ENCODE measurements around the gene GNGT1.

GNGT1 gene

GRCh38 chr7:93890464-93891068, 15.8 kb upstream of the GNGT1 start, which contains the start of gene TFPI2:
TFPI2 (minus strand) TSS chr7:93890753; CDS start chr7:93890678, 75 bp downstream.
- no peak for TF ChIP-seq GATA3 (IDR thresholded peaks at IDR 0.05; ENCODE audit: low read depth, low read length)
- TF ChIP-seq GATA2 (IDR thresholded peaks at IDR 0.05; ENCODE audit: low read depth, low read length), result no peak; the same call in 1 of the 2 replicates

- no peak for TF ChIP-seq GATA2 (IDR thresholded peaks at IDR 0.05; ENCODE audit: low read depth, low read length)
- no peak for TF ChIP-seq GATA3 (IDR thresholded peaks at IDR 0.05; ENCODE audit: low read depth, low read length)
Observed at GRCh38 chr7:93894426-93894825, 11.9 kb upstream of the GNGT1 start.

DNA sequence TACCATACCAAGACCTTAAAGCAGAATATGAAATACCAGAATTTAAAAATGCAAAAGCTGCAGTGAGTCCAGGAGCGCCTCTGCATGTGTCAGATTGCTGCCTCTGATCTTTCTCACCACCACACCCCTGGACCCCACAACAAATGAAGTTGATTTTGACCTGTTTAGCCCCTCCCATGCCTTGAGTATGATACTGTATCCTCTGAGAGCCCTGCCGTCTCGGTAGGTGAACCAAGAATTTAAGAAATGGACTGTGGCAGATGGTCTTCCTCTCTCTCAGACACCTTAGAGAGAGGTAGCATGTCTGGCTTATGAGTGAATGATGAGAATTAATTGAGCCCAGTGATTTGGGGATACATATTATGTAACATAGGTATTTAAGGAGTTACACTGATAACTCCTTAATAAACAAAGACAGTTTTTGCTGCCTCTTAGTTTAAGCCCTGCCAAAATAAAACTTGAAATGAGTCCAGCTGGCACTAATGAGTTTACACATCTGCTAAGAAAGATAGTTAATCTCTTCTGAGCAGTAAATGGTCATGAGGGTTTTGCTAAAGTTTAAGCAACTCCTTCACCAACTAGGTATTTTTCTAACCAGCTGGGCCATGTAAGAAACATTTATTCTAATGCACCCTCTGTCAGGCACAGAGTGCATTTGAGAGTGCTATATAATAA, 11.3 kb upstream of the GNGT1 start:
- no peak for TF ChIP-seq GATA2 (IDR thresholded peaks at IDR 0.05; ENCODE audit: low read depth, low read length)
- no peak for TF ChIP-seq GATA3 (IDR thresholded peaks at IDR 0.05; ENCODE audit: low read depth, low read length)

DNA sequence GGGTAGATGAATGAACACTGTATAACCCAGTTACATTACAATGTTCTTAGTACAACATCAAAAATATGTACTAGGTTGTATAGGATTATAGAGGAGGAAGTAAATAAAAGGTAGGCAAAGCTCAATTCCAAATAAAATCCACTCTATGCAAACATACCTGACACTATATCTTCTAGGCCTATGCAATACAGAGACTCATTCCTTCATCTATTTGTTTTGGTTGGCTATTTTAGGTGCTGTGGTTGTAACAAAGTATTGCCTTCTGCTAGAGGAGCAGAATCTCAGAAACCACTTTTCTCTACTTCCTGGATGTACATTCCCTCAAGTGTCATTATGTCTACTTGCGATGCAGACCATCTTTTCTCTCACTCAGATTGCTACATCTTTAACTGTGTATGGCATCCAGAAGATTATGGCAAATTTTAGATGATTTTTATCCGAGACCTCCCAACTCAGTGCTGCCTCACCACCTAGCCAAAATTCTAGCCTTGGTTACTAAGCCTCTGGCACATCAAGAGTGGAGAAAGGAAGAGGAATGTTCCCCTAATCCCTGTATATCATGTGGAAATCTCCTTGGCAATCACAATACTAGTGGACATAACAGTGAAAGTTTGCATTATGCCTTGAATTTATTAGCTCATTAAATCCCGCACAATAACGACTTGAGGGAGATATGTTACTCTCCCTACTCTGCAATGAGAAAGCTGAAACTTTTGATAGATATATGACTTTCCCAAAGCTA, 10.3 kb upstream of the GNGT1 start:
- TF ChIP-seq GATA2 (IDR thresholded peaks at IDR 0.05; ENCODE audit: low read depth, low read length) (no peak), GATA3 (IDR thresholded peaks at IDR 0.05; ENCODE audit: low read depth, low read length) (no peak)

DNA sequence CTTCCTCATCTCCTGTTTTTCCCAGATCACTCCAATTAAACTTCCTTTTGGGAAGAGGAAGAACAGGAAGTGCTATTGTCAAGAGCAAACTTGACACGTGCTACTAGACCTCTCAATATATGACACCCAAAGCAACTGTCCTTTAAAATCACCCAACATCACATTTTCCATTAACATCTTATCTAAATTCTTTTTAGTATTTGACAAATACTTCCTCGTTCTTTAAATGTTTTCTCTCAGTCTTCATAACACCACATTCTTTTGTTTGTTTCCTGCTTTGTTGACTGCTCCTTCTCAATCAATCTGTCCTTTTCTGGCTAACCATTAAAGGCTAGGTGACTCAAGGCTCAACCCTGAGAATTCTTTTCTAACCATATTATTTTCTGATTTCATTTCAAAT, 8.7 kb upstream of the GNGT1 start:
- TF ChIP-seq GATA3 (IDR thresholded peaks at IDR 0.05; ENCODE audit: low read depth, low read length) (no peak), GATA2 (IDR thresholded peaks at IDR 0.05; ENCODE audit: low read depth, low read length) (no peak)

DNA sequence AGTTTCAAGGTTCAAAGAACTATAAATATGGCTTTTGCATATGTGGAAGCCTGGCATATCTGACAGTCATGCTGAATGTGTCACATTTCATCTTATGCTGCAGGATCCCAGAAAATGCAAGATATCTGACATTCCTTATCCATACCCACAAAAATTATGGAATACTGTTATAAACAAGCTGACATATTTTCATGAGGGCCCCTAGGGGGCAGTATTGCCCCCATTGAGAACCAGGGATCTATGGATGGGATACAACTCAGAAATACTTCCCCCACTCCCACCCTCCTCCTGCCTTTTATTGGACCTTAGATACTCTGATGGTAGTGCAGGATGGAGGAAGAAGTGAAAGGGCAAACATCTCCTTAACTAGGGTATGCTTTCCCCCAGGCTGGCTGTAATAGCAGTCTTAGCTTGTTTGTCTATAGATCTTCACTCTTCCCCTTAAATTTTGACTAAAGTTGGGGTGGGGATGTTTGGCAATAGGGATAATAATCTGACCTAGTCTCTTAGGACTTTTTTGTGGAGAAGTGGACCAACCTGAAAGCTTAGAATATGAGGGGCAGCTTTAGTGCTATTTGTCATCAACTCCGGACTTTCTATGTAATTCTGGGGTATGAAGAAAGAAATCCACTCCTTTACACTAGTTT, 3.5 kb upstream of the GNGT1 start:
- TF ChIP-seq GATA3 (IDR thresholded peaks at IDR 0.05; ENCODE audit: low read depth, low read length) (no peak), GATA2 (IDR thresholded peaks at IDR 0.05; ENCODE audit: low read depth, low read length) (no peak)

- TF ChIP-seq GATA2 (IDR thresholded peaks at IDR 0.05; ENCODE audit: low read depth, low read length) (no peak), GATA3 (IDR thresholded peaks at IDR 0.05; ENCODE audit: low read depth, low read length) (no peak)
Observed at GRCh38 chr7:93910076-93910994, 4.0 kb downstream of the GNGT1 start.

- TF ChIP-seq GATA2 (IDR thresholded peaks at IDR 0.05; ENCODE audit: low read depth, low read length) (no peak), GATA3 (IDR thresholded peaks at IDR 0.05; ENCODE audit: low read depth, low read length) (no peak)
Observed at GRCh38 chr7:93913197-93913596, 6.8 kb downstream of the GNGT1 start.

DNA sequence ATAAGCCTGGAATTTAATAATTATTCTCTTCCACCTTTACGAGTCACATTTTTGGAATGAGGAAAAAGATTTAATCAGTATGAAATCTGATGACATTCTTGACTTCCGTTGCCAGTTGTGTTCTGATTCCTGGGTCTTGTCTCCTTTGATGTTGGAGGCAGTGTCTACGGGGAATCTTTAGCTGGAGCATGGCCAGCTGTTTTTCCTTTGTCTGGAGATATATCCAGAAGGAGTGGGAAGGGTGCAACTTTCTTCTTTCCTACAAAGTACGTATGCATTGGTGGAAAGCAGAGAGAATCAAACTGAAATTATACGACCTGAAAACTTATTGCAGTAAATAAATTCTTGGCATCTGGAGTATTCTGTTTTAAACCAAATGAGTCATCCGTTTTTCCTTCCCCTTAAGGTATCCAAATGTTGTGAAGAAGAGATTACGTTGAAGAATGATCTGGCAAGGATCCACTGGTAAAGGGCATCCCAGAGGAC, 8.3 kb downstream of the GNGT1 start:
- TF ChIP-seq GATA2 (IDR thresholded peaks at IDR 0.05; ENCODE audit: low read depth, low read length) (no peak), GATA3 (IDR thresholded peaks at IDR 0.05; ENCODE audit: low read depth, low read length) (no peak)

GRCh38 chr7:93920496-93921182, 14.3 kb downstream of the GNGT1 start:
- TF ChIP-seq GATA3 (IDR thresholded peaks at IDR 0.05; ENCODE audit: low read depth, low read length) (no peak), GATA2 (IDR thresholded peaks at IDR 0.05; ENCODE audit: low read depth, low read length) (no peak)

GRCh38 chr7:93921186-93921585, 14.8 kb downstream of the GNGT1 start:
- TF ChIP-seq GATA2 (IDR thresholded peaks at IDR 0.05; ENCODE audit: low read depth, low read length), result no peak
- TF ChIP-seq GATA3 (IDR thresholded peaks at IDR 0.05; ENCODE audit: low read depth, low read length), result no peak

Measured in SH-SY5Y (cell line).